Erythroblast (primary cell): ENCODE measurements around the gene TNFRSF25.
A peak's percentile ranks its signal among the peaks of the same experiment; 100 is the strongest.

Experiments
- DNase-seq, 2 experiments: peaks; one replicate each; lab custom pipeline; 2025; lab: John Stamatoyannopoulos, UW
- GATA1 ChIP-seq: IDR thresholded peaks from 2 replicates; pipeline ENCODE4 v1.6.1; 2011; ENCODE audit warnings: low read depth, mild to moderate bottlenecking, control low read depth, low read length, moderate library complexity
- POLR2A ChIP-seq: IDR thresholded peaks from 2 replicates; pipeline ENCODE4 v1.6.1; 2011; ENCODE audit warnings: mild to moderate bottlenecking, low read length

The TNFRSF25 gene

DNA sequence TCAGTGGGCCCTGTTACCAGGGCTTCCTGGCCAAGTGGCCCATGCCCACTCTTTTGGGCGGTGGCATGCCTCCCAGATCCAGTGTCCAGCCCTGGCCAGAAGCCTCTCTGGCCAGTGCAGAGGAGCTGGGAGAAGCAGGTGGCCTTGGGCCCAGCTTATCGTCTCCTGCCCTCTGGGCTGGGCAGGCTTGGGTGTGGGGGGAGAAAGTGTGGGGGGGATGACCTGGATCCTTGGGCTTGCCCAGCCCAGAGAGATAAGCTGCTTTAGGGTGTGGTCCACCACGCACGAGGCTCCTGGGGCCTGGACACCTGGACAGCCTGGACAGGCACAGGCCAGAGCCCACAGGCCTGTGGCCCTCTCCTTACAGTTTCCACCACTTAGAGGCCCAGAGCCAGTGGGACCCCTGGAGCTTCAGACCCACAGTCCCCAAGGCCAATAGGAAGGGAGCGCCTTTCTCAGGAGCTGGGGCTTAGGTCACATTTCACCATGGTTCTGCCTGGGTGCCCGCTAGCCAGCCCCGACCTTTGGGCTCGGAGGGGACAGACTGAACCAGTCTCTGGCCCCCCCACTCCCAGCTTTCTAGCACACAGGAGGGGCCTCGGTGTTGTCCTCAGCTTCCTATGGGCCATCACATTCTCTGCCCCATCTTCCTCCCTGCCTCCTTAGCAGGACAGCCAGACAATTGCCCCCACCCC is 39.5 kb downstream of the TNFRSF25 start:
- DNase-seq, result peak; percentile 65 to 79
- TF ChIP-seq POLR2A (no peak), GATA1 (no peak)

- no peak for TF ChIP-seq POLR2A
- TF ChIP-seq GATA1, result no peak
- no peak for DNase-seq
These were observed 40.3 kb downstream of the TNFRSF25 start for GRCh38 chr1:6425658-6426057.

GRCh38 chr1:6424619-6425593 is 41.1 kb downstream of the TNFRSF25 start, which contains the start of gene ESPN:
TSS of gene ESPN (plus strand) at chr1:6424776. CDS start at chr1:6424956, 180 bp downstream.
- TF ChIP-seq POLR2A, result peak; percentile 22
- TF ChIP-seq GATA1, result no peak
- peak; percentile 56 to 61 for DNase-seq

- TF ChIP-seq POLR2A, result no peak
- no peak for TF ChIP-seq GATA1
- no peak for DNase-seq
These were observed 41.9 kb downstream of the TNFRSF25 start for GRCh38 chr1:6424000-6424565.

DNA sequence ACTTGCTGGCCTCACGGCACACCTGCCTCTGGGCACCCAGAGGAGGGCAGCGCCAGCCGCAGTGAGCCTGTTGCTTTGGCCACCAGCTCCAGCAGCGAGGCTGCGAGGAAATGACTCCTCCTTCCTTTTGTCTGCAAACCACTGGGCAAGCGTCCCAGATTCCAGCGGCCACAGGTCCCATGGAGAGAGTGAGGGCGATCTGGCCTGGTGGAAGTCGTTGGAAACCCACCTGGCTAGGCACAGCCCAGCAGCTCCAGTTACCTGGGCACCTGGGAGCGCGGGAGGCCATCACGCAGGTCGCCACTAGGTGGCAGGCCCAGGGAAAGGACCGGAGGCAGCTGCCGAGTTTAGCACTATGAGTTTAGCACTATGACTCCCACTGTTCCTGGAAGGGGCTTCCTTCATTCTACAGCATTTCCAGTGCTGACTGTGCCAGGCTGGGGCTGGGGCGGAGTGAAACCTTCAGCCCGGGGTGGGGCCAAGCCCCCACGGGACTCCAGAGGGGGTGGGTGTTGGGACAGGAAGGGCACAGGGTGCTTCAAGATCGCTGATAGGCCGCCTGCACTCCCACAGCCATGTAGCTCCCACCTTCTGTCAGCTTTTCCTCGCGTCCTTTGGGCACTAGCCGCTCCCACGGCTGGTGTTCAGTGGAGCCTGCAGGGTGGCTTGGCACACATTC is 42.5 kb downstream of the TNFRSF25 start:
- DNase-seq, result peak; percentile 53 to 72
- no peak for TF ChIP-seq GATA1
- TF ChIP-seq POLR2A, result no peak

DNA sequence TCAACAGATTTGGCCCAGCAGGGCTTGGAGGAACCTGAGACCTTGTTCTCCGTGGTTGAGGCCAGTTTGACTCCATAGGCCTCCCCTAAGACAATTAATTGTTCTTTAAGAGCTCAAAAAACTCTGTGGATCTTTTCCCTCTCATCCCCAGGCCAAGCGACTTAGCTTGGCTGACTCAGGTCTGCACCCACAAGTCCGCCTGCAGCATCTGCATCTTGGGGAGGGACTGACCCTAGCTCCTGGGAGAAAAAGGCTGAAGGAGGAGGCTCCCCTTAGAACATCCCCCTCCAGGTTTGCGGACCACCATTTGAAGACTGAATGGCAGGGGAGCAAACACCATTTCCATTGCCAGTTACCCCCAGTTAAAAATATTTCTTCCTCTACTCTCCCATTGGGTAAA is 44.7 kb downstream of the TNFRSF25 start:
- no peak for DNase-seq
- no peak for TF ChIP-seq GATA1
- TF ChIP-seq POLR2A, result no peak

DNA sequence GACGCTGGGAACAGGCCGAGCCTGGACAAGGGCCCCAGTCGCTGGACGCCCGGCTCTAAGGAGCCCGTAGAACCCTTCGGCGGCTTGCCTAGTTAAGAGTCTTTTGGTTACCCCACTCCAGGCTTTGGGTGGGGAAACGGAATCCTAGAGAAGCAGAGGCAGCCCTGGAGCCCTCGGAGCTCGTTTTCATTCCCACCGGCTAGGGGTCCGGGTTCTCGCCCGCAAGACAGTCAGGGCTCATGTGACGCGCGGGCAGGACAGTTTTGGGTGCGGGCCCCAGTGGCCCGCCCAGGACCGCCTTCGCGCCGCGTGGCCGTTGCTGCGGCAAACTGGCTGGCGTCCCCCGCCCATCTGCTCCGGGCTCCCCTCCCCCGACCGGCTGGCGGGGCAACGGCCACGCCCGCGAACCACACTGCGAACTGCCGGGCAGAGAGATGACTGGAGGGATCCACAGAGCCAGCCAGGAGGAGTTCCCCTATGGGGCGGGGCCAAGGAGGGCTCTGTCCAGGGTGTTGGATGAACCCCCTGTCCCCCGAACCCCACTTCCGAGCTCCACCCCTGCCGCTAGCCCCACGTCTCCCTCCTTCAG is 45.4 kb downstream of the TNFRSF25 start:
- TF ChIP-seq POLR2A (no peak), GATA1 (no peak)
- peak; percentile 59 to 67 for DNase-seq

DNA sequence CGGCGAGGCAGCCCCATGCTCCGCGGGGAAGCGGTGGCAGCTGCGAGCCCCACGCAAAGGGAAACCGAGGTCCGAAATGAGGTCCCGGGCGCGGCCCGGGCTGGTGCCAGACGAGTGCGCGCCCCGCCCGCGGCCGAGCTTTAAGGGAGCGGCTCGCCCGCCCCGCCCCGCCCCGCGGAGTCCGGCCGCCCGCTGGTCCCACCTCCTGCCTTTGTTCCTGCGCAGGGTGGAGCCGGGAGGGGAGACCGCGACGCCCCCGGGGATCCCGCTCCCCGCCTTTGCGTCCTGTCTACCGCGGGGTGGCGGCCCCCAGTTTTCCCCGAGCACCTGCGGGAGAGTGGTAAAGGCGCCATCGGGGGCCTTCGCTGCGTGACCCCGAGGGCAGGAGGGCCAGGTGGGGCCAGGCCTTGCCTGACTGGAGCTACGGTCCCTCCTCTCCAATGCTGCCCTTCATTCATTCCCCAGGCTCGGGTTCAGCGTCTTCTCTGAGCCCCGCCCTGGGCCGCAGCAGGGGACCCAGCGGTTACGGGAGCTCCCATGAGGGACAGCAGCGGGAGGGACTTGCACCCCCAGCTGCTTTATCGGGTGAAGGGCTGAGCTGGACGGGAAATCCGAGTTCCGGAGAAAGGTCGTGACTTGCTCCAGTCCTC is 46.0 kb downstream of the TNFRSF25 start, which contains the start of gene HES2:
TSS of gene HES2 (minus strand) at position 116 of the 650 bp plus-strand sequence. CDS start at position 17, 99 bp downstream.
- peak; percentile 22 to 31 for DNase-seq

GRCh38 chr1:6419397-6419803 is 46.6 kb downstream of the TNFRSF25 start:
- DNase-seq, result peak in 1 of 2 experiments; percentile 31
- TF ChIP-seq GATA1 (no peak), POLR2A (no peak)

More for the DNA sequence above, 46.0 kb downstream of the TNFRSF25 start, which contains the start of gene HES2:
- TF ChIP-seq GATA1, result no peak

GRCh38 chr1:6418668-6419396 is 47.1 kb downstream of the TNFRSF25 start:
- TF ChIP-seq POLR2A (no peak), GATA1 (no peak)

GRCh38 chr1:6417961-6418667 is 47.9 kb downstream of the TNFRSF25 start:
- DNase-seq, result no peak
- TF ChIP-seq POLR2A (no peak), GATA1 (no peak)

More at GRCh38 chr1:6418668-6419396, 47.1 kb downstream of the TNFRSF25 start:
- no peak for DNase-seq
